Limb (tissue), 2 donors: ENCODE measurements around the gene EPS8.

Experiments
- DNase-seq, 2 donors: peaks; one replicate each; pipeline ENCODE4 v3.0.0-alpha.2; 2016; ENCODE audit errors: extremely low spot score in 2 of 2

Gene EPS8

DNA sequence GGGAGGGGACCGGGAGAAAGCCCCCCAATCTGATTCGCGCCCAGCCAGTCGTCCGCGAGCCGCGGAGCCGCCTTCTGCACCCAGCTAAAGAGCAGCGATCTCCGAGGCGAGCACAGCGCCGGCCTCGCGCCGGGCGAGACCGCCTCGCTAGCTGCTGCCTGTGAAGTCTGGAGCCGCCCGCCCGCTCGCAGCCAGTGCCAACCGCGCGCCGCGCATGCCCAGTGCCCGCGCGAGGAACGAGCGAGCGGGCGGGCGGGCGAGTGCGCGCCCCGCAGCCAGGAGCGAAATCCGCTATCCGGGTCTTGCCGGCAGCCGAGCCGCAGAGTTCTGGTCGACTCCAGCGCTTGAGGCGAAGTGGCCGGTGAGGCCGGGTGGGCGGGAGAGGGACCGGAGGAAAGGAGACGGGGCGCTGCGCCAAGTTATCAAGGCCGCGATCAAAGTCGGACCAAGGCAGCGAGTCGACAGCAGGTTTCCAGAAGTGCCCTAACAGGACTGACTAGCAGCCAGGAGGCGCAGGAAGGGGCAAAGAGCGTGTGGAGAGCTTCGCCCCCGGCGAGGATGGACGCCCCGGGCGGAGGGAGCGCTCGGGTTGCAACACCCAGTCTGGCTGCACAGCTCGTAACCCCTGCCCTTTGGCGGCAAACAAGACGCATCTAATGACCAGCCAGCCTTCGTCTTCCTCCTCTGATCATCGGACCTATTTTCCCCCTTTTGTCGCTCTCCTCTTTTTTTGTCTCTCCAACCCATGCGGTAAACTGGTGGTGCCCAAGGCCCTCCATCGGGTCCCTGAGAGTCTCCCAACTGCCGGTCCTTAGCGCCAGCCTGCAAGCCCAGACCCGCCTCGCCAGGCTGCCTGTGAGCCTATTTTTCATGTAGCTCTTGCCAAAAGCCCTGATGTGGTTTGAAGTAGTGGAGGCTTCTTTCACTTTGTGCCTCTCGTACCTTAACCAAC lies at the start of gene EPS8:
TSS of gene EPS8 (minus strand) at position 169 of the 952 bp plus-strand sequence. CDS start 106,437 bp downstream, outside the sequence.
- DNase-seq: peak; percentile 90 to 97

DNA sequence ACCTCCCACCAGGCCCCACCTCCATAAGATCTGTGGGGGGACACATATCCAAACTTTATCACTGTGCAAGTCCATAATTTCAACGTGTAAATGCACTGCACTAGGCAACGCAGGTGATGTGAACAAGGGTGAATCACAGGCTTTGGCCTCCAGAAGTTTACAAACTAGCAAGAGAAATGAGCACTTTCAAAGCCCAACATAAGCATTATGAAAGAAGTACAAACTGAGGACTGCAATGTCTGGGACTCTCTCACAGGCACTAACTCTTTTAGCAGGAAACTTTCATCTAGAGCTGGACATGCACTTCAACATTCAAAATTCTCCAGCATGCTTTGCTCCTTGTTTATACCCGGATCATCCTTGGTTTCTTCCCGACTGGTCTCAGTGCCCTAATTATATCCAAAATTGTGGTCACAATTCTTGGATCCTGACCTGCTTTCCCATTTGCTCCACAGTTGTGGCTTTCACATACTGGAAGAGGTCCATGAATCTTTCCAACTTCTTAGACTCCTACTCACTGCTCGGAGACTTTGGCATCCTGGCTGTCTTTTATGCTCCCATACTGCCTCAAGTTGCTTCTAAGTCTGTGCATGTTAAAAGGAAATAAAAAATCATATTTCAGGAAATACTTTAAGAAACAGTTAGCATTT lies 48.1 kb upstream of the EPS8 start:
- peak in 1 of 2 donors; percentile 61 for DNase-seq

DNA sequence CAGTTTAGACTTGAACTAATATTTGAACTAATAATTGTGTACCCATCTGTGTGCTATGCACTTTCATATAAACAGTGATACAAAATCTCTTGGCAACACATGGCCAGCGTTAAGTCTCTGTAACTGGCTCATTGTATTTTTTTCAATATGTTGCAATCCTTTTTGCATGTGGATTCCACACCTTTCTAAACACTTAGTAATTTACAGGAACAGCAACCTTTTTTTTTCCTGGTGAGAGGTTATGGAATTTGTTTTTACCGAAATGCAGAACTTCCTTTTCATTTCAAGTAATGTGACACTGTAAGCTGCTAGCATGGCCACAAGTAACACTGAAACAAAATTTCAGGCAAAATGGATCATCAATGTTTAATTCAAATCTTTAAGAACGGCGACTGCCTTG lies 45.4 kb upstream of the EPS8 start:
- no peak for DNase-seq

DNA sequence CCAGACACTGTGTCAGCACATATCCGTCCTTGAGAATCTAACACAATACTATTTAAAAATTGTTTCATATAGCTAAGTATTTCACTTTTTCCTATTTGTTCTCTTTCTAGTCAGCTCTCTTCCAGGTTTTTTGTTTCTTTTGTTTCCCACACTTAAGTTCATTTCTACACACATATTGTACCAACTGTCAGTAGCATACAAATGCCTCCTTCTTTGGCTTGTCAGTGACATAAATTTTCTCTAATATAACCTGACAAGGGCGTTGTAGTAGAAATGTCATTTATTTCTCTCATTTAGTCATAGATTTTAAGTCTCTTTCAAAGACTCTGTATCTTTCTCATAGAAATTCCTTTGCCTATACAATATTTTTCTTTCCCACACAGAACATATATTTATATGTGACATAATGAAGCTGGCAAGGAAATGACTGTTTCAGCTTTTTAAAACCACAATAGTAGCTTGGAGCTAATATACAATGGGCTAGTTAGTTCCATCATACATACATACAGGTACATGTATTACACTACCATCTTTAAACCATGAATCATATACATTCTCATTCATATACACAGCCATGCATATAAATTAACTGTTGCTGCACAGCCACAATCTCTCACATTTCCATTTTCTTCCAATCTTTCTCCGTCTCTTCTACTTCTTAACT lies 42.3 kb upstream of the EPS8 start:
- DNase-seq: no peak

DNA sequence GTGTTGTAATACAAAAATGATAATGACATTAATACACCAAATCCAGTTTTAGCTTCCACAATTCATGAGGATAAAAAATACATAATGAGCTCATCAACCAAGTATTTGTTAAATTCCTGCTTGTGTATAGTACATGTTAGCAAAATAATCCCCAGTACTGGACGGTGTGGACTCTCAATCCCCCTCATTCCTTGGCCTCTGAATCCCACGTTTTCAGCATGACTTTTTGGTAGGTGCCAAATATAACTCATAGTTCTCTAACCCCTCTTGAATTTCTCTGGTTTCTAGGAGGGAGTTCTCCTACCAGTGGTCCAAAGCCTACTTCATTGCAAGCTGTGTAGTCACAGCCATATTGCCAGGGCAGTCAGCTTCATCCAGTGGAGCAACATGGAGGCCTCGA lies 41.4 kb upstream of the EPS8 start:
- no peak for DNase-seq

DNA sequence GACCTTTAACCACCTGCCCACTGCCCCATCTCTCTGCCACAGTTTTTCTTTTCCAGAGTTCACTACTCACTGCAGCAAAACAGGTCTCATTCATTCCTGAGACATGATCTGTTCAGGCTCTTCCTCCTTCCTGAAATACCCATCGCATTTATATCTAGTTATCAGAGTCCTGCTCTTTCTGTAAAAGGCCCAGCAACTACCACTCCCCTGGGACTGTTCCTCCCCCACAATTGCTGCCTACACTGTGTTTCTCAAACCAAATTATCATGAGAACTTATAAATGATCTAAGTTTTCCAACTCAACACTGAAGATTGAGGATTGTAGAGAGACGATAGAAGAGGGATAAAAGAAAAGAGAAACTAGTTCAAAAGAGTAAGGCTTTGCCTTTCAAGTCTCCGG lies 40.8 kb upstream of the EPS8 start:
- DNase-seq: no peak

DNA sequence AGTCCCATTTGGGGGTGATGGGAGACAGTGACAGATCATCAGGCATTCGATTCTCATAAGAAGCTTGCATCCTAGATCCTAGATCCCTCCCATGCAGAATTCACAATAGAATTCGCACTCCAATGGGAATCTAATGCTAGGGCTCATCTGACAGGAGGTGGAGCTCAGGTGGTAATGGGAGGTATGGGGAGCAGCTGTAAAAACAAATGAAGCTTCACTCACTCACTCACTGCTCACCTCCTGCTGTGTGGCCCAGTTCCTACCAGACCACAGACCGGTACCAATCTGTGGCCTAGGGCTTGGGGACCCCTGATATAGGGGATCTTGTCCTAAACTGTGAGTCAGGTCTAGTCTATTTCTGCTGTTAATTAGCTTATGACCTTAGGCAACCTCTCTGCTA lies 40.1 kb upstream of the EPS8 start:
- no peak for DNase-seq

DNA sequence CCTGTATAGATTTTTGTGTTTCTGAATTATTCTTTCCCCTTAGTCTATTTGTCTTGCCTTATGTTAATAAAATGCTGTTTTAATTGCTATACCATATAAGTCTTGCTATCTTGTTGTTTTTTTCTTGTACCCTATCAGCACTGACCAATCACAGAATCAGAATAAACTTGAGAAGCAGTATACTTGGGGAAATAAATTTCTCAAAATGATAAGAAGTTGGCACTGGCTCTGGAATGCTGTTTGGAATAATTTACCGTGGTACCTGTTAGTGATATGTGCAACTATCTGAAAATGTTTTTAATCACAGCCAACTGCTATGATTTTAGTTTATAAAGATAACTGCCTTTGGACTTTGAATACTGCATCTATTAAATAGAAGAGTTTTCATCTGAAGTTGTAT lies 37.9 kb upstream of the EPS8 start:
- DNase-seq: no peak

DNA sequence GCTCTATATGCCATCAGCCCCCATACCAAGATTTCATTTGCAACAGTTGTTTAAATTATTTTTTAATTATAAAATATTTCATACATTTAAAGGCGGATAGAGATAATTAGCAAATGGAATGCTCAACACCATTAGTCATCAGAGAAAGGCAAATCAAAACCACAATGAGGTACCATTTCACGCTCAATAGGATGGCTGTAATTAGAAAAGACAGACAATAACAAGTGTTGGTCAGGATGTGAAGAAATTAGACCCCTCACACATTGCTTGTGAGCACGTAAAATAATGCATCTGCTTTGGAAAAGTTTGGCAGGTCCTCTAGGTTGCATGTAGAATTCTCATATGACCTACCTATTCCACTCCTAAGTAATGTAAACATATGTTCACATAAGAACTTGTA lies 35.3 kb upstream of the EPS8 start:
- no peak for DNase-seq

DNA sequence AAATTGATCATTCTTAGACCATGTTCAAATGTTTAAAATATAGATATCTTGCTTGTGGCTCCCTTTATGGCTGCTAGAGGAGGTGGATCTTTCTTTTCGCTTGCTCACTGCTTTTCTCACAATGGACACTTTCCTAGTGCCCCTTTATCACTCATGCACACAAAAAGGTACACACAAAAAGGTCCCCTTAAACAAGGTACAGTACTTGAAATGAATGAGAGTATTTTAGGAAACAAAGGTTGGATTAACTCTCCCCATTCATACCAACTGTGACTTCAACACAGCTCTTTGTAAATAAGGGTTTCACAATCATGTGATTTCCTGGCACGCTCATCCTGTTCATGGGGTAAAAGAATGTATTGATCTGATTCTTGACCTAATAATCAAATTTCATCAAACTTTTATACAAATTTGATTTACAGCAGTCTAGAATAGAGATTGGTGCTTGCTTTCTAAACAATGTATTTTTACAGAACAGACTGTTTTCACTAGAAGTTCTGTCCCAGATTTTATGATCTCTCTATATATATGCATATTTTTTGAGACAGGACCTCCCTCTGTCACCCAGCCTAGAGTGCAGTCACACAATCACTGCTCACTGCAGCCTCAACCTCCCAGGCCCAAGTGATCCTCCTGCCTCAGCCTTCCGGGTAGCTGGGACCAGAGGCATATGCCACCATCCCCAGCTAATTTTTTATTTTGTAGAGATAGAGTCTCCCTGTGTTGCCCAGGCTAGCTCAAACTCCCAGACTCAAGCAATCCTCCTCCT lies 34.4 kb upstream of the EPS8 start:
- DNase-seq: no peak

DNA sequence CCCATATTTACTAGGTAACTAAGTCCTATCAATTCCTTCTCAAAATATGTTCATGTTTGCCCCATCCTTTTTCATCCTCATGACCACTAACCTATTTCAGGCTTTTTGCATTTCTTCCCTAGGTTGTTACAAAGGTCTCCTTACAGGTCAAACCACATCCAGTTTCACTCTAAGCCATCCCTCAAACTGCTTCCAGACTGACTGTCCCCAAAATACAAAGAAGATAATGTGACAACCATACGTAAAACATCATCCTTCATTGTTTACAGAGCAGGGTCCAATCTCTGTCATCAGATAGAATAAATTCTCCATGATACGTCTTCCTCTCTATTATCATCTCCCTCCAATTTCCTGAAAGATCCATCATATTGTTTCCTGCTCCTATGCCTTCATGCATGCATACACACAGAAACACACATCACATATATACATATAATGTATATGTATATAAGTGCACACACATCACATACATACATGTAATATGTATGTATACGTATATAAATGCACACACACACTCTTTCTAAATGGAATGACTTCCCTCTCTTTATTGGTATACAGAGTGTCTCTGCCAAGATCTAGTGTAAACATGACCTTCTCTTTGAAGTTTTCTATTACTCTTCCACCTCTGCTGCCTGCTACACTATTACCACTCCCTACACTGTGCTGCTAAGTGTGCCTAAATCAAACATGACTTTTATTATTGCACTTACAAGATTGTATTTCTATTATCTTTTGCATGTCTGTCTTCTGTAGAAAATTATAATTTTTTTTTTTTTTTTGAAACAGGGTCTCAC lies 30.7 kb upstream of the EPS8 start:
- DNase-seq: no peak

DNA sequence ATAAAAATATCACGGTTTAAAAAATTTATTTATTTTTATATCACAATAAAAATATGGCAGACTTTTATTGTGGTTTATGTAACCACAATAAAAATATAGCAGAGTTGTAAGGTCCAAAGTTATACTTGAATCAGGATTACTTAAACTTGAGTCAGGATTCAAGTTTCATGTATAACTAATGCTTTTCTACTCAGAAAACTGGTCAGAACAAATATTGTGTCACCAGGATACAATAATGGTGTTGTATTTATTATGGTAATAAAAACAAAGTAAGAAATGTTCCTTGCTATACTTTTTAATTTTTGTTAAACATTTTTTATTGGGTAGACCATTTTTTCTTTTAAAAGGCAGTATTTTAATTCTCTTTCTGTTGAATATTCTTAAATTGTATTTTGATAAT lies 29.2 kb upstream of the EPS8 start:
- DNase-seq: no peak

DNA sequence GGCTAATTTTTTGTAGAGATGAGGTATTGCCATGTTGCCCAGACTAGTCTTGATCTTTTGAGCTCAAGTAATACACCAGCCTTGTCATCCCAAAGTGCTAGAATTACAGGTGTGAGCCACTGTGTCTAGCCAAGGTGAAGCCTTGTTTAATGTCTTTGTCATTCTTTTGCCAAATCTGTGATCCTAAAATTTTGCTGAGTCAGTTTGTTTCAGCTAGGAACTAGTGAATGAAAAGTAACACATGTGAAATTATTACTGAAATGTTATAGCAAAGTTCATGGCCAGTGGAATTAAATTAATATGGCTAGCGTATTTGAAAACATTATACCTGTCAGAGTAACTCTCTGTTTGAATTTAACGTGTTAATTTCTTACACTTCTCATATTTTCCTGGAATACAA lies 26.5 kb upstream of the EPS8 start:
- no peak for DNase-seq

DNA sequence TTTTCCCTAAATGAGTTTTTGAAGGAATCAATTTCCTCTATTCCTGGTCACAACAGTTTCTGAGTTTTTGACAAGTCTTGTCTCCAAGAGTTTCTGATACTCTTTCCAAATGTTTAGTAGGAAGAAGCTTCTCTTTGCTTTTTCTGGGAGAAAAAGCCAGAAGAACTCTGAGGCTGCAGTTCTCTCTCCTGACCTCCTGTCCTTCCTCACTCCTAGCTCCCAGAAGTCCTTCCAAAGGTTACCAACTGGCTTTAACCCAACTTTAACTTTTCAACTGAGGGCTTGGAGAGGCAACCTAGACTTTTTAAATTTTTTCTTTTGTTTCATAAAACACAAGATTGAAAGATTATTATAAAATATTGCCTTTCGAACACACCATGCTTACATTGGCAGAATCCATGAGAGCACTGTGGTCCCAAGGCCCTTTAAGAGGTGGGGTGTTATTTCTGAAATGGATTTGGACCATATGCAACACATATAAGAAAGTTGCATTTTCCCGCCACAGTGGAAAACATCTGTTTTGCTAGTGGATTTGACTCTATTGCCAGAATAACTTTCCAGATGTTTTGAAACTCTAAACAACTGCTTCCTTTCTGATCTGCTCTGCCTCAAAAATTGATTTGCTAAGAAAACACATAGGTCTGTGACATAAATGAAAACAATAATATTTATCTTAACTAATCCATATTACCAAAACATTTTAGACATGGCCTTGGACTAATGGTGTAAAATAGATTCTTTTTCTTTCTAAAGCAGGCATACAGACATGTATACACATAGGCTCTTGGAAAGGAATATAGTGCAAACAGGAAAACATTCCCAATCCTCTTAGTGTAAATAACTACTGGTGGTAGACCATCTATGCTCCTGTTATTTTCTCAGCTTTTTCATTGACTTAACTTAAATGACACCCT lies 22.3 kb upstream of the EPS8 start:
- peak in 1 of 2 donors; percentile 90 for DNase-seq

DNA sequence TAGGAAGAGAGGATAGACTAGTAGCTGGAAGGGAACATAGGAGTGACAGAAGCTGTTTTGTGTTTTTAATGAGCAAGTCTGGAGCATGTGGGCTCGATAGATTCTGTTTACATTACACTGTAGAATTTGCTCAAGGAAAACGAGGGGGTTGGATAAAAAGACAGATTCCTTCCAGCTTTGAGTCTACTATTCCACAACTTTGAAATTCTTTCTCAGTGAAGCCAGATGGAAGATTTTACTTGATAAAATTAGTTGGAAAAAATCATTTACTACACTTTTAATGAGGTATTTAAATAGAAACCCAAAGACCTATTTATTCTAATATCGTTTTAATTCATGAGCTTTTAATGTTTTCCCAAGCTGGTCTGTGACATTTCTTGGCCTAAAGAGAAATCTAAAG lies 19.5 kb upstream of the EPS8 start:
- peak in 1 of 2 donors; percentile 12 for DNase-seq

DNA sequence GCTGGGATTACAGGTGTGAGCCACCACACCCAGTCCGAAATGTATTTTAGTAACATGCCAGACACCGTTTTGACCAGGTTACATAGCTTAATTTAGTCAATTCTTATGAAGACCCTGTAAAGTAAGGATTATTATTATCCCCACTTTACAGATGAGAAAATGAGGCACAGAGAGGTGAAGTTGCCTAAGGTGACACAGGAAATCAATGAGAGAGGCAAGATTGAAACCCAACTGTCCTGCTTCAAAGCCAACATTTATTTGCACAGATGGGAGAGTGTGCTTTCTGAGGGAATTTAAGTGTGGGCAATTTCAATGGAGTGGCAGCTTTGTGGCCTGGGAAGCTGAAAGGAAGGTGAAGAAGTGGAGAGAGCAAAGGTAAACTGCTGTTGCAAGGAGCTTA lies 19.1 kb upstream of the EPS8 start:
- DNase-seq: no peak

DNA sequence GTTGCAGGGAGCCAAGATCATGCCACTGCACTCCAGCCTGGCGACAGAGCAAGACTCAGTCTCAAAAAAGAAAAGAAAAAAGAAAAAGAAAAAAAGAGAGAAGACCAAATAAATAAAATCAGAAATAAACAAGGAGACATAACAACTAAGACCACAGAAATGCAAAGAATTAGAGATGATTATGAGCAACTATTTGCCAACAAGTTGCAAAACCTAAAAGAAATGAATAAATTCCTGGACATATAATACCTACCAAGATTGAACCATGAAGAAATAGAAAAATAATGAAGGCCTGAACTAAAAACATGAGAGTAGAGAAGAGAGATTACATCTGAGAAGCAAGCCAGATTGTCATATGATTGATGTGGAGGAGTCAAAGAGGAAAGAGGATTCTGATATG lies 17.6 kb upstream of the EPS8 start:
- no peak for DNase-seq

DNA sequence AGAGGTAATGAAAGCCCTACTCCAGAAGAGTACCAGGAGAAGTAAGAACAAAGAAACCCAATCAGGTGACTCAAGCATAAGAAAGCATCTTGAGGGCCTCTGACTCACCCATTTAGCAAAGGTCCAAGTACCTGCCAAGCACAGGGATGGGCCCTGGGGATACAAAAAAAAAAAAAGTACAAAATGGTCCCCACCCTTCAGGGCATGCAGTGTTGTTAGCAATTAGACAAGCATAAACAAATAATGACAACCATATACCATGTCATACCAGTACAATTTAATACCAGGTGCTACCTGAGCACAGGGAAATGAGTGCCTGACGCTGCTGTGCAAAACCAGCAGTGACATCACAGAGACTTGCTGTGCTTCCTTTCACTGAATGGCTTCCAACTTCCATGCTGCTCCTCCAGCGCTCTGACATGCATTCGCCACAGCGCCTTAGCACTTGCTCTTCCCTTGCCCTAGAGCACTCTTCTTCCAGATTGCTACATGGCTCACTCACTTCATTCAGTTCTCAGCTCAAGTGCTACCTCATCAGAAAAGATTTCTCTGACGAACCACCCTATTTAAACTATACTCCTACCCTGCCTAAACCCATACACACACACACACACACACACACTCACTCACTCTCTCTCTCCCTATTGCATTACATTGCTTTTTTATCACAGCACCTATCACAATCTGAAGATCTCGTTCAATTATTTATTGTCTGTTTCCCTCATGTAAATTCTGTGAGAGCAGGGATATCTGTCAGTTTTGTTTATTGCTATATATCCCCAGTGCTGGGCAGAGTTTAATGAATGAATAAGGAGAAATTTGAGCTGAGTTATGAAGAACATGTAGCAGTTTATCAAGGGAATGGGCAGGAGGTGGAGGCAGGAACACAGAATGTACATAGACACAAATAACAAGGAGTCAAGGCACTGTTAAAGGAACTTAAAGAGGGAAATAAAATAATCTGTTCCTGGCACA lies 12.9 kb upstream of the EPS8 start:
- no peak for DNase-seq
